HG03103 (cell line): ENCODE results near the gene PDCL3.

ENCODE experiments used
- ATAC-seq: cut with Tn5 transposase; IDR thresholded peaks from one replicate; pipeline ENCODE4 v1.9.1; 2021; ENCODE audit warnings: low read depth; ENCODE audit not compliant: unreplicated experiment

The PDCL3 gene

GRCh38 chr2:100556746-100557145, 6.0 kb upstream of the PDCL3 start:
- ATAC-seq, result no peak

GRCh38 chr2:100560216-100560830, 2.5 kb upstream of the PDCL3 start:
- ATAC-seq, result no peak

GRCh38 chr2:100561191-100561590, 1.6 kb upstream of the PDCL3 start:
- ATAC-seq, result no peak

GRCh38 chr2:100563407-100564247, 834 bp downstream of the PDCL3 start:
- ATAC-seq, result peak; percentile 3

- ATAC-seq, result peak; percentile 58
Measured at GRCh38 chr2:100568989-100569388, 6.2 kb downstream of the PDCL3 start.

- no peak for ATAC-seq
Measured at GRCh38 chr2:100571668-100572067, 8.9 kb downstream of the PDCL3 start.

- no peak for ATAC-seq
Measured at GRCh38 chr2:100577777-100578176, 15.0 kb downstream of the PDCL3 start.

GRCh38 chr2:100580367-100581276, 17.8 kb downstream of the PDCL3 start:
- ATAC-seq, result peak; percentile 75

GRCh38 chr2:100581277-100581612, 18.5 kb downstream of the PDCL3 start:
- ATAC-seq, result peak; percentile 19

- ATAC-seq, result no peak
Measured at GRCh38 chr2:100584816-100585215, 22.0 kb downstream of the PDCL3 start.

- ATAC-seq, result no peak
Measured at GRCh38 chr2:100588071-100588786, 25.4 kb downstream of the PDCL3 start.

- no peak for ATAC-seq
Measured at GRCh38 chr2:100589527-100589926, 26.7 kb downstream of the PDCL3 start.

- ATAC-seq, result no peak
Measured at GRCh38 chr2:100592226-100592625, 29.4 kb downstream of the PDCL3 start.

- no peak for ATAC-seq
Measured at GRCh38 chr2:100596465-100596864, 33.7 kb downstream of the PDCL3 start.

- ATAC-seq, result no peak
Measured at GRCh38 chr2:100599566-100599965, 36.8 kb downstream of the PDCL3 start.

GRCh38 chr2:100601661-100602060, 38.9 kb downstream of the PDCL3 start:
- ATAC-seq, result no peak

- ATAC-seq, result no peak
Measured at GRCh38 chr2:100603414-100603813, 40.6 kb downstream of the PDCL3 start.

- no peak for ATAC-seq
Measured at GRCh38 chr2:100603948-100604633, 41.3 kb downstream of the PDCL3 start.

- no peak for ATAC-seq
Measured at GRCh38 chr2:100606332-100606725, 43.5 kb downstream of the PDCL3 start.

GRCh38 chr2:100606726-100607343, 44.0 kb downstream of the PDCL3 start:
- no peak for ATAC-seq
